Mammary epithelial cell (primary cell): ENCODE results near the gene ADAM8.

Experiments used
- EZH2 ChIP-seq: IDR thresholded peaks from 2 replicates; pipeline ENCODE4 v1.6.1; 2012; ENCODE audit warnings: low read length, inconsistent platforms, borderline replicate concordance
- TF ChIP-seq, protein P1 (sequence below), 2 donors: IDR thresholded peaks in 1 of 2; conservative IDR thresholded peaks in 1 of 2; 2 replicates each; pipeline ENCODE4 v1.5.1; 2011 to 2012; ENCODE audit warnings: inconsistent platforms in 2 of 2, low read length in 2 of 2, mild to moderate bottlenecking in 2 of 2, control low read depth in 1 of 2, low read depth in 1 of 2; ENCODE audit not compliant: insufficient read depth in 1 of 2; ENCODE audit errors: extremely low read depth in 1 of 2

DNA sequence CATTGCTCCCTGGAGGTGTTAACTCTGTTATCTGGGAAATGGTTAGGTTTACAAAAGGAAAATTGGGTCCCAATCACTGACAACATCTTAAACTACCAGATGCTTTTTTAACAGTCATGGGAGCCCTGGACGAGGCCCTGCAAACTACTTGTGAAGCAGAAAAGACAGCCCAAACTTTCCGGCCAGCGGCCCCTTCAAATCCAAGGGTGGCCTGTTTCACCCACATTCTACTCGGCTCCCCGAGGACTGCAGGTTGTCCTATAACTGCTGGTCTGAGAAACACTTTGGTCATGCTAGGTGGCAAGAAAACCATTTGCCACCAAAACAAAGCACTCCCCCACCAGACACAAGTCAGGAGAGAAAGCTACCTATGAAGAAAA is 29.4 kb upstream of the ADAM8 start:
- TF ChIP-seq, protein P1, sequence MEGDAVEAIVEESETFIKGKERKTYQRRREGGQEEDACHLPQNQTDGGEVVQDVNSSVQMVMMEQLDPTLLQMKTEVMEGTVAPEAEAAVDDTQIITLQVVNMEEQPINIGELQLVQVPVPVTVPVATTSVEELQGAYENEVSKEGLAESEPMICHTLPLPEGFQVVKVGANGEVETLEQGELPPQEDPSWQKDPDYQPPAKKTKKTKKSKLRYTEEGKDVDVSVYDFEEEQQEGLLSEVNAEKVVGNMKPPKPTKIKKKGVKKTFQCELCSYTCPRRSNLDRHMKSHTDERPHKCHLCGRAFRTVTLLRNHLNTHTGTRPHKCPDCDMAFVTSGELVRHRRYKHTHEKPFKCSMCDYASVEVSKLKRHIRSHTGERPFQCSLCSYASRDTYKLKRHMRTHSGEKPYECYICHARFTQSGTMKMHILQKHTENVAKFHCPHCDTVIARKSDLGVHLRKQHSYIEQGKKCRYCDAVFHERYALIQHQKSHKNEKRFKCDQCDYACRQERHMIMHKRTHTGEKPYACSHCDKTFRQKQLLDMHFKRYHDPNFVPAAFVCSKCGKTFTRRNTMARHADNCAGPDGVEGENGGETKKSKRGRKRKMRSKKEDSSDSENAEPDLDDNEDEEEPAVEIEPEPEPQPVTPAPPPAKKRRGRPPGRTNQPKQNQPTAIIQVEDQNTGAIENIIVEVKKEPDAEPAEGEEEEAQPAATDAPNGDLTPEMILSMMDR (conservative IDR thresholded peaks at IDR 0.05 in 1 of 2, IDR thresholded peaks at IDR 0.05 in 1 of 2; ENCODE audit: extremely low read depth in 1 of 2, insufficient read depth in 1 of 2, low read depth in 1 of 2, low read length in 2 of 2) = no peak
- TF ChIP-seq EZH2 = no peak
